WTC11 (cell line): ENCODE results near the gene FLNA.

Experiments used
- CDX4 ChIP-seq: fragments of 250-450 bp; sonication (Bioruptor Pico); IDR thresholded peaks from 2 replicates; pipeline ENCODE4 v1.9.0; 2021; ENCODE audit warnings: moderate library complexity, mild to moderate bottlenecking, inconsistent platforms, borderline replicate concordance
- CREB1 ChIP-seq: sonication (generic); formaldehyde crosslinking; IDR thresholded peaks from 2 replicates; pipeline ENCODE4 v1.8.0; 2023; ENCODE audit warnings: mild to moderate bottlenecking, missing genetic modification reagents
- CTCF ChIP-seq: fragments of 200-600 bp; IDR thresholded peaks from 2 replicates; pipeline ENCODE4 v1.8.0; 2022; ENCODE audit warnings: antibody characterized with exemption
- ETV6 ChIP-seq: sonication (generic); formaldehyde crosslinking; IDR thresholded peaks from 2 replicates; pipeline ENCODE4 v1.8.1; 2022; ENCODE audit warnings: mild to moderate bottlenecking, missing genetic modification reagents
- FOXJ3 ChIP-seq: sonication (generic); formaldehyde crosslinking; IDR thresholded peaks from 2 replicates; pipeline ENCODE4 v1.9.0; 2021; ENCODE audit warnings: missing genetic modification reagents, mild to moderate bottlenecking, borderline replicate concordance
- GRHL2 ChIP-seq: fragments of 250-450 bp; sonication (Bioruptor Pico); IDR thresholded peaks from 2 replicates; pipeline ENCODE4 v1.8.0; 2022; ENCODE audit warnings: mild to moderate bottlenecking, moderate library complexity; ENCODE audit not compliant: insufficient replicate concordance, severe bottlenecking
- HMGA2 ChIP-seq: fragments of 250-450 bp; sonication (Bioruptor Pico); IDR thresholded peaks from 2 replicates; pipeline ENCODE4 v1.4.0; 2021; ENCODE audit warnings: mild to moderate bottlenecking, moderate library complexity
- SMAD3 ChIP-seq: sonication (generic); formaldehyde crosslinking; IDR thresholded peaks from 2 replicates; pipeline ENCODE4 v1.8.0; 2022; ENCODE audit warnings: missing genetic modification reagents, mild to moderate bottlenecking, borderline replicate concordance
- TEAD4 ChIP-seq: sonication (generic); formaldehyde crosslinking; IDR thresholded peaks from 2 replicates; pipeline ENCODE4 v1.8.0; 2022; ENCODE audit warnings: mild to moderate bottlenecking, missing genetic modification reagents
- ZMAT4 ChIP-seq: fragments of 250-450 bp; sonication (Bioruptor Pico); IDR thresholded peaks from 2 replicates; pipeline ENCODE4 v1.9.0; 2021; ENCODE audit warnings: mild to moderate bottlenecking
- ZNF121 ChIP-seq: sonication (generic); formaldehyde crosslinking; IDR thresholded peaks from 2 replicates; pipeline ENCODE4 v1.8.0; 2023; ENCODE audit warnings: missing genetic modification reagents
- ZNF232 ChIP-seq: sonication (generic); formaldehyde crosslinking; IDR thresholded peaks from 2 replicates; pipeline ENCODE4 v1.8.0; 2022; ENCODE audit warnings: mild to moderate bottlenecking, missing genetic modification reagents

GRCh38 chrX:154384284-154384892, 10.0 kb upstream of the FLNA start:
- no peak for TF ChIP-seq CTCF
- TF ChIP-seq FOXJ3 (CRISPR knock-in tag): no peak
- TF ChIP-seq ZNF232 (CRISPR knock-in tag): no peak
- no peak for TF ChIP-seq HMGA2
- no peak for TF ChIP-seq SMAD3 (CRISPR knock-in tag)
- TF ChIP-seq TEAD4: no peak
- TF ChIP-seq ZNF121: no peak
- no peak for TF ChIP-seq CDX4 (CRISPR knock-in tag)
- no peak for TF ChIP-seq ETV6 (CRISPR knock-in tag)
- TF ChIP-seq CREB1 (CRISPR knock-in tag): no peak
- no peak for TF ChIP-seq ZMAT4 (CRISPR knock-in tag)
- TF ChIP-seq GRHL2 (CRISPR knock-in tag): no peak
